Brain pericyte (primary cell): ENCODE data around the gene FMNL2.
"Not testable (repeated sequence)": the region's sequence is repeated elsewhere in the genome, so short reads cannot be mapped to it uniquely, and the experiment has no call there.

Experiments used
- DNase-seq: peaks from one replicate; pipeline ENCODE4 v3.0.0-alpha.2; 2012; ENCODE audit warnings: low read depth, low spot score

The FMNL2 gene

DNA sequence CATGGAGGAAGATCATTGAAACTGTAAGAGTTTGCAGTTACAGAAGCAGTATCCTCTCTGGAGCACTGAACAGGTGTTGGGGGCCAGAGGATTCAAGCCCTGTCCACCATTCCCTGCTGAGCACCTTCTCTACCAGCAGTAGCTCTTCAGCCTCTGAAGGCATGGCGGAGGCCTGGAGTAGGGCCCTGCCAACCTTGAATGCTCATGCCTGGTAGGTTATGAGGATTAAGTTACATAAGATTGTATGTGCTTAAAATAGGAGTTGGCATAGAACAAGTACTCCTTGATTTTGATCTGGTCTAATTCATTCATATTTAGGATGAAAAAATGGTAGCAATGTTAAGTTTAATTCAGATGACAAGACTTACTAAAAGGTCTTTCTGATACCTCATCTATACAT lies 40.2 kb downstream of the FMNL2 start:
- no peak for DNase-seq

GRCh38 chr2:152376385-152376784 lies 41.4 kb downstream of the FMNL2 start:
- DNase-seq = no peak

GRCh38 chr2:152376968-152377367 lies 42.0 kb downstream of the FMNL2 start:
- no peak for DNase-seq

GRCh38 chr2:152379089-152379488 lies 44.1 kb downstream of the FMNL2 start:
- no peak for DNase-seq

DNA sequence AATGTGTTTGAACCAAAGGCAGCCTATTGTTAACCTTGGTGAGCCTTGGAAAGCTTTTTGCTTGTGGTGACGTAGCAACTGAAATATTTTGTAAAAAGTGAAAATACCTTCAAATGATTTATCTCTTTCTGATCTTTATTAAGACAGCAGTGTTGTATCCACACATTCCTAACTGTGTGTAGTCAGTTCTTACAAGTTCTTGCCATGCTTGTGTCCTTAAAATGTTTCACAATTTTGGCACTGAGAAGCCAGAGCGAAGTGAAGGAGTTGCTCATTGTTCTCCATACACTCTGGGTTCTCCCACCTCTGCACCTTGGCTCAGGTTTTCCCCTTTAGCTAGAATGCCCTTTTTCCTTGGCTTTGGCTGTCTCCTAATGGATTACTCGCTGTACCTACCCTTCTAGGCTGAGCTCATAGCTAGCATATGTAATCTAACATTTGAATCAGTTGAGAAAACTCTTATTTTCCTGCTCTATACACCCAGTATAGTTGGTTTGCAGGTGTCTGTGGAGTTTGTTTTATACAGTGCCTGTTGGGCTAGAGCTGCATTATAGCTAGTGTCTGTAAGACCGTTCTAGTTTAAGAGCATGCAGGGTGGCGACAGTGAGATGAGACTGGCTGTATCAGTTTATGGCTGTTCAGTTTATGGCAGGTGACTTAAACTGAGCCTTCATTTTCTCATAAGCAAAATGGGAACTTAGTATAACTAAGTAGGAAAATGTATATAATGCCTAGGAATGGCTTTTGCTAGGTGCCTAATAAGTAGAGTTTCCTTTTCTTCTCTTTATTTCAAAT lies 45.5 kb downstream of the FMNL2 start:
- DNase-seq = no peak

DNA sequence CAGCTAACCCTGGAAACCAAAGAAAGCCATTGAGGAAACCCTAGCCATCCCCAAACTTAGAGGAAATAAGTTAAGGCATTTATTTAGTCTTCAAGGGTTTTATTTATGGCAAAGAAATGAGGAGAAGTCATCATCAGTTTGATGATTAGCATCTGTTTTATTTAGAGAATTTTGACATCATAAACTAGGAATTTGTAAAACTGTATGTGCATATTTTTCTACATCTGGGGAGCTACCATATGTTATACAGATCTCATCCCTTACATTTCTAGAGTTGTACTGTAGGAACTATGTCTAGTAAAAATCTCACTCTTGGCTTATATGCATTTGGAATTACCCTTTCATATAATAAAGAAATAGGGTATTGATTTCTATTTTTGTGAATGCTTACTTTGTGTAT lies 48.7 kb downstream of the FMNL2 start:
- DNase-seq = no peak

- DNase-seq = no peak
Measured at GRCh38 chr2:152384992-152385391, 50.0 kb downstream of the FMNL2 start.

DNA sequence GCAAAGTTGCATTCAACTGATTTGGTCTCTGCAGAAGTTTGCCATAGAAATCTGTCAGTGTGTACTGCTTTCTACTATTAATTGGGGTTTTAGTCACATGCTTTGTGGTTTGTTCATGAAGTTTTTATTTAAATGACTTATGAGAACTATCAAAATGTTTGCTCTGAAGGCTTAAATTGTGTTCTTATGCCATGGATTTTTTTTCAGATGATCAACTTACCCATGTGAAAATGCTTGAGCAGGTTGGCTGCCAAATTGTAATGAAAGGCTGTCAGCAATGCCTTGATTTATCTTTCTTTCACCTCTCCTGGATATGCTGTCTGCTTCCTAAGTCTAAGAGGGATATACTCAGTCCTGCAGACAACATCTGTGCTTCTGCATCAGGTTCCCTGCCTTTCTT lies 50.7 kb downstream of the FMNL2 start:
- no peak for DNase-seq

DNA sequence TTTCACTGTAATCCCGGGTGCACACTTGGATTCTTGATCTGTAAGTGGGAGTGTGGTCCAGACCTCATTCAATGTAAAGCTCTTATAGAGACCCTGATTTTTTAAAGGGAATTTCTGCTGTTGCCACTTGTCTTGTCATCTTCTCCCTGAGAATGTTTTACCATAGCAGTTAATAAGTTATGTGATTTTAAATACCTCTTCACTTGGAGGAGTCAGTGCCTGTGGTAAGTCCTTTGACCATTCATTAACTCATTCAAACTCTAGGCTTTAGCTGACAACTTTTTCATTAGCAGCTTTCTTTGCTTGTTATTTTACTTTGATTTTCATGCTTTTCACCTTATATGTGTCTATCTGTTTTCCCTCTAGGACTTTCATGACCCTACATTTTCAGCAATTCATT lies 51.3 kb downstream of the FMNL2 start:
- no peak for DNase-seq

DNA sequence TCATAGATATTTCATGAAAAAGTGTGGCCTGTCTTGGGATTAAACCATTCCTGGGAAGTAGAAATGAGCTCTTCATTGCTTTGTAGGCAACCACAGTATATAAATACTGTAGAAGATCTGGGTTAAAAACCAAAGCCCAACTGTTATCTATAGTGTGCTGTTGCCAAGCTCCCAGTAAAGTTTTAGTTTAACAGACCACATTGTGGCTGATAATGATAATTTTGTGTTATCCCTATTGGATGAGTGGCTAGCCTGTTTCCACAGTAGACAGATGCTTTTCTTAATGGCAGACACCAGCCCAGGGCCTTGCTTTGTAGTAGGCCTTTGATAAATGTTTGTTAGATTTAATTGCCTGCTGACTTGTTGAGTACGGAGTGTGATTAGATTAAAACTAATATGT lies 52.1 kb downstream of the FMNL2 start:
- no peak for DNase-seq

- not testable (repeated sequence) for DNase-seq
Measured at GRCh38 chr2:152388269-152388668, 53.3 kb downstream of the FMNL2 start.

DNA sequence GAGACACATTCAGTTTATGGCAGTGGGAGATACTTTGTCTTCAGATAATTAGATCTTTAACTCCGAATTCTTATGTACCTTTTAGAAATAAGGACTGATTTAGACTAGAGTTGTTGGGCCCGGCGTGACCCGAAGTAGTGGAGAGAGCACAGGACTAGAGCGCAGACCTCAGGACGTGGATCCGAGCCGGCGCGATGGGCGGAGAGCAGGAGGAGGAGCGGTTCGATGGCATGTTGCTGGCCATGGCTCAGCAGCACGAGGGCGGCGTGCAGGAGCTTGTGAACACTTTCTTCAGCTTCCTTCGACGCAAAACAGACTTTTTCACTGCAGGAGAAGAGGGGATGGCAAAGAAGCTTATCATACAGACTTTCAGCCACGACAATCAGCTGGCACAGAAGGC lies 54.5 kb downstream of the FMNL2 start:
- no peak for DNase-seq

GRCh38 chr2:152390837-152391236 lies 55.9 kb downstream of the FMNL2 start:
- DNase-seq = no peak

DNA sequence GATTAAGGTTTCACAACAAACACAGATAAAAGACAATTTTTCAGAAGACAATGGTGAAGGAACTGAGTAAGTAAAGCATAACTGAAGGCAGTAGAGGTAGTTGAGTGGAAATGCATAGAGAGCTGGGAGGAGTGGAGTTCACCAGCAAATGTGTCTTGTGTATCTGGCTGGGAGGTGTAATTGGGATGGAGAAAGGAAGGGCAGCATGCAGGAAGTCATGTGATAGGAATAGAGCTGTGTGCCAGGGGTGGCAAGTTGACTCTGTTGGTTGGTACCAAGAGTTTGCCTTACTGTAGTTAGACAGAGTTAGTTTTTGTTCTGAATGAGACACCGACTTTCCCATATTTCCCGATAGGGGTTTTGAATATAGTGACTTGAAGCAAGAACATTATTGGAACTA lies 56.3 kb downstream of the FMNL2 start:
- no peak for DNase-seq

- DNase-seq = no peak
Measured at GRCh38 chr2:152393377-152393776, 58.4 kb downstream of the FMNL2 start.

DNA sequence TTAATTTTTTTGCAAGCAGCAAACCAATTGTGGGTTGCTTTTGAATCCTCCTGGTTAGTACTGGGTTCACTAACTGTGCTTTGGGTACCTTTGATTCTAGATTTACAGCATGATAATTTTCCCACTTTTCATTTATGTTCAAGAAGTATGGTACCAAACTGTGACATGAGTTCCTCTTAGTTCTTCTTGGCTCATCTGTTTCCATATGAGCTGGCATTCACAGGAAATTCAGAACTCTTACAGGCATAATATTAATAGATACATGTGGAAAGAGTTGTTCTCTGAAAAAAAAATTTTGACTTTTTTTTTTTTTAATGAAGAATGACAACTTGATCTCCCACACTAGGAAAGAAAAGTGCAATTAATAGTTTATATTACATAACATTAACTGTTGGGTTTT lies 59.4 kb downstream of the FMNL2 start:
- no peak for DNase-seq

DNA sequence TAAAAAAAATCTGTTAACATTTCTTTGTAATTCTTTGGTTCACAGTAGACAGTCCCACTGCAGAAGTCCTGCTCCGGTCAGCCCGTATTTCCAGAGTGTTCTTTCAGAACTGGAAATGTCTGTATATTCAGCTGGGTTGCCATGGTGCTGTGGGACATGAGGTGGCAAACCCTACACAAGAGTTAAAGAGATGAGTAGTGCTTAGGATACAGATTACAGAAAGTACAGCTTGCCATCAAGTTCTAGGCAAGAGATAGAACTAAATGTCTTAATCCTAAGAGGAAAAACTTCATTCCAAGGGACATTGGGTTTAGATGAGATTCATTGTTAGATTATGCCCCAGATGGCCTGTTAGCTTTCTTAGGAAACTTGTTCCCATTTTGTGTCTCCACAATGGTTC lies 60.1 kb downstream of the FMNL2 start:
- no peak for DNase-seq

GRCh38 chr2:152395572-152395971 lies 60.6 kb downstream of the FMNL2 start:
- no peak for DNase-seq

DNA sequence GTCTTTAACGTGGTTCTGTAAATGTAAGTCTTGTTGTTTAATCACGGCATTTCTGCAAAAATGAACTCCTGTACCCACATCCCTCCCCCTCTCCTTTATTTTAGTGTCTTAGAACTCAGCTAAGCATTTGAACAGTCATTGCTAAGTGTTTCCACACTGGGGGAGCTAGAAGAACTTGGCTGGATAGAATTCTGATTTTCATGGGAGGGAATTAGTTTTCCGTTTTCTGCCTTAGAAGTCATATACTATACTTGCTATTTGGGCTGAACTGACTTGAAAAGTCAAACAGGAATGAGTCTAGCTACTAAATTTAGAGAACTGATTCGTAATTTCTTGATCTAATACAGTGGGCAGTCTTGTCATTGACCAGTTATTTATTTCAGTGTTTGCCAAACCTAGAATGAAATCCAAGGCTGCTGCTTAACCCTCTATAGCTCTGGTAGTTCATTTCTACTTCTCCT lies 61.1 kb downstream of the FMNL2 start:
- no peak for DNase-seq

DNA sequence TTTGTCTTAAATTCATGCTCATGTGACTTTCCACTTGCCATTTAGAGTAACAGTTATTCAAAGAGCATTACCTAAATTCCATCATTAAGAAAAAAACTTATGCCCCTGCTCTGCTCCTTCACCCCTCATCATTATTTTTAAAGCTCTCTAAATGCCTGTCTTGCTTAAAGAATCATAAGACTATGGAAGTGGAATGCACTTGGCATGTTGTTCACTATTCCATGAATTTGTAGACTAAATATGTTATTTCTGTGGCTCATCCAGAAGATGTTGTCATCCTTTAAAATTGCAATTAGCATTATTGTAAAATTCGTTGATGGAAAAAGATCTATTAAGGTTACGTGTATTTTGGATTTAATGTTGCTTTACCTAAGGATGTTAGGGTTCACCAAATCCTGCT lies 61.8 kb downstream of the FMNL2 start:
- DNase-seq = no peak

DNA sequence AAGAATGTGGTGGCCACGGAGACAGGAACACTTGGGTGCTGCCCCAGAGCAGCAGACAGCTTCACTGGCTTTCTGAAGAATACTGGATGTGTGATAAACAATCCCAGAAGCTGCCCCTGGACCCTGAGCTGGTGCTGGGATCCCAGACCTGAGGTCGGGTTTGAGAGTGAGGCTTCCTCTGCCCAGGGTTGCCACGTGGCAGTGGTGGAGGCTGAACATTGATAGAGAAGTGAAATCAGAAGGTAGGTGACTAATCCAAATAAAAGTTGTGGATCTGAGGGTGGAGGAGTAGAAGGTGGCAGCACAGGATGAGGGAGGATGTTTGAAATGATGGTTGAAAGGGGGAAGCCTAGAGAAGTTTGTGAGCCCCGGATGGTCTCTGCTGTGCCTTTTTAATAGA lies 64.0 kb downstream of the FMNL2 start:
- DNase-seq = no peak

- no peak for DNase-seq
Measured at GRCh38 chr2:152400607-152401214, 65.7 kb downstream of the FMNL2 start.
